ENCODE data around the gene HBB.

Gene HBB

GRCh38 chr11:5231111-5231510 lies 4.2 kb upstream of the HBB start:
- Histone ChIP-seq H3K4me1 (ENCODE audit: control insufficient read depth in 2 of 2, insufficient read depth in 1 of 2, low read depth in 1 of 2, low read length in 2 of 2) (peaks cover 0 to 3% of the 10 kb centered on the region in 2 donors), H3K4me3 (ENCODE audit: low read length in 2 of 2) (no peak overlapping the region), H3K14ac (ENCODE audit: low read length) (no peak overlapping the region), H3K18ac (ENCODE audit: low read length) (no peak overlapping the region), H2AK5ac (ENCODE audit: low read depth, low read length) (no peak overlapping the region), H3K9me3 (replicated peaks in 1 of 2; ENCODE audit: control insufficient read depth in 2 of 2, insufficient read depth in 1 of 2, low read depth in 1 of 2, low read length in 2 of 2) (no peaks in the 10 kb centered on the region), H3K27me3 (ENCODE audit: control insufficient read depth in 3 of 3, insufficient read depth in 3 of 3, low read depth in 1 of 3, low read length in 3 of 3) (no peaks in the 10 kb centered on the region), H3K27ac (replicated peaks; ENCODE audit: low read length) (no peak overlapping the region), H4K91ac (ENCODE audit: low read depth, low read length, poor library complexity) (no peak overlapping the region), H3K36me3 (replicated peaks in 1 of 2; ENCODE audit: control insufficient read depth in 2 of 2, insufficient read depth in 2 of 2, low read length in 2 of 2) (no peaks in the 10 kb centered on the region), H4K8ac (ENCODE audit: low read depth, low read length) (no peak overlapping the region), H3K4me2 (ENCODE audit: insufficient read depth, low read length, poor library complexity, severe bottlenecking) (no peak overlapping the region), H3K4ac (ENCODE audit: low read length) (no peak overlapping the region), H2BK15ac (ENCODE audit: low read length) (no peak overlapping the region), H3K23ac (ENCODE audit: low read depth, low read length, poor library complexity) (no peak overlapping the region), H2BK120ac (ENCODE audit: low read depth, low read length) (no peak overlapping the region), H2BK5ac (ENCODE audit: low read length) (no peak overlapping the region), H2AFZ (ENCODE audit: low read length) (no peak overlapping the region), H3K9ac (ENCODE audit: low read depth, low read length, poor library complexity) (no peak overlapping the region), H2BK12ac (ENCODE audit: low read length) (no peak overlapping the region), H3K79me1 (ENCODE audit: low read depth, low read length) (no peaks in the 10 kb centered on the region)
- no CpG with 5 or more reads among the region's 2 CpGs for WGBS, 2 donors (ENCODE audit: extremely low coverage in 2 of 2, insufficient read length in 2 of 2, insufficient replicate concordance in 1 of 2)
- no peak for DNase-seq (ENCODE audit: low spot score)

GRCh38 chr11:5230266-5230665 lies 3.4 kb upstream of the HBB start:
- no peak overlapping the region for H4K91ac ChIP-seq (ENCODE audit: low read depth, low read length, poor library complexity)
- no peak overlapping the region for H2BK5ac ChIP-seq (ENCODE audit: low read length)
- H3K27me3 ChIP-seq (ENCODE audit: control insufficient read depth in 3 of 3, insufficient read depth in 3 of 3, low read depth in 1 of 3, low read length in 3 of 3) = no peaks in the 10 kb centered on the region
- H2BK15ac ChIP-seq (ENCODE audit: low read length) = no peak overlapping the region
- H2AK5ac ChIP-seq (ENCODE audit: low read depth, low read length) = no peak overlapping the region
- no peak overlapping the region for H4K8ac ChIP-seq (ENCODE audit: low read depth, low read length)
- H2BK120ac ChIP-seq (ENCODE audit: low read depth, low read length) = no peak overlapping the region
- no peak overlapping the region for H2AFZ ChIP-seq (ENCODE audit: low read length)
- H2BK12ac ChIP-seq (ENCODE audit: low read length) = no peak overlapping the region
- H3K9ac ChIP-seq (ENCODE audit: low read depth, low read length, poor library complexity) = no peak overlapping the region
- H3K4ac ChIP-seq (ENCODE audit: low read length) = no peak overlapping the region
- peaks cover 0 to 3% of the 10 kb centered on the region in 2 donors for H3K4me1 ChIP-seq (ENCODE audit: control insufficient read depth in 2 of 2, insufficient read depth in 1 of 2, low read depth in 1 of 2, low read length in 2 of 2)
- no peaks in the 10 kb centered on the region for H3K36me3 ChIP-seq (replicated peaks in 1 of 2; ENCODE audit: control insufficient read depth in 2 of 2, insufficient read depth in 2 of 2, low read length in 2 of 2)
- no peak overlapping the region for H3K18ac ChIP-seq (ENCODE audit: low read length)
- DNase-seq (ENCODE audit: low spot score) = no peak
- no peak overlapping the region for H3K27ac ChIP-seq (replicated peaks; ENCODE audit: low read length)
- no peaks in the 10 kb centered on the region for H3K9me3 ChIP-seq (replicated peaks in 1 of 2; ENCODE audit: control insufficient read depth in 2 of 2, insufficient read depth in 1 of 2, low read depth in 1 of 2, low read length in 2 of 2)
- H3K4me3 ChIP-seq (ENCODE audit: low read length in 2 of 2) = no peak overlapping the region
- H3K14ac ChIP-seq (ENCODE audit: low read length) = no peak overlapping the region
- no peak overlapping the region for H3K4me2 ChIP-seq (ENCODE audit: insufficient read depth, low read length, poor library complexity, severe bottlenecking)
- H3K79me1 ChIP-seq (ENCODE audit: low read depth, low read length) = no peaks in the 10 kb centered on the region
- WGBS, 2 donors (ENCODE audit: extremely low coverage in 2 of 2, insufficient read length in 2 of 2, insufficient replicate concordance in 1 of 2) = 100% methylated on average over 1 of the region's 1 CpG; no CpG with 5 or more reads in 1 of the 2 donors
- no peak overlapping the region for H3K23ac ChIP-seq (ENCODE audit: low read depth, low read length, poor library complexity)

- no peak overlapping the region for H2AK5ac ChIP-seq (ENCODE audit: low read depth, low read length)
Observed at GRCh38 chr11:5229796-5230195, 2.9 kb upstream of the HBB start.

GRCh38 chr11:5229356-5229755 lies 2.5 kb upstream of the HBB start:
- Histone ChIP-seq H4K8ac (ENCODE audit: low read depth, low read length) (no peak overlapping the region), H2BK15ac (ENCODE audit: low read length) (no peak overlapping the region), H2AFZ (ENCODE audit: low read length) (no peak overlapping the region), H3K4me1 (ENCODE audit: control insufficient read depth in 2 of 2, insufficient read depth in 1 of 2, low read depth in 1 of 2, low read length in 2 of 2) (peaks cover 0 to 3% of the 10 kb centered on the region in 2 donors), H3K9me3 (replicated peaks in 1 of 2; ENCODE audit: control insufficient read depth in 2 of 2, insufficient read depth in 1 of 2, low read depth in 1 of 2, low read length in 2 of 2) (no peaks in the 10 kb centered on the region), H2BK5ac (ENCODE audit: low read length) (no peak overlapping the region), H2BK12ac (ENCODE audit: low read length) (no peak overlapping the region), H3K79me1 (ENCODE audit: low read depth, low read length) (no peaks in the 10 kb centered on the region), H3K4me3 (ENCODE audit: low read length in 2 of 2) (no peak overlapping the region), H3K4ac (ENCODE audit: low read length) (no peak overlapping the region), H2BK120ac (ENCODE audit: low read depth, low read length) (no peak overlapping the region), H3K23ac (ENCODE audit: low read depth, low read length, poor library complexity) (no peak overlapping the region), H3K9ac (ENCODE audit: low read depth, low read length, poor library complexity) (no peak overlapping the region), H3K14ac (ENCODE audit: low read length) (no peak overlapping the region), H3K4me2 (ENCODE audit: insufficient read depth, low read length, poor library complexity, severe bottlenecking) (no peak overlapping the region), H3K18ac (ENCODE audit: low read length) (no peak overlapping the region), H3K36me3 (replicated peaks in 1 of 2; ENCODE audit: control insufficient read depth in 2 of 2, insufficient read depth in 2 of 2, low read length in 2 of 2) (no peaks in the 10 kb centered on the region), H2AK5ac (ENCODE audit: low read depth, low read length) (no peak overlapping the region), H3K27me3 (ENCODE audit: control insufficient read depth in 3 of 3, insufficient read depth in 3 of 3, low read depth in 1 of 3, low read length in 3 of 3) (no peaks in the 10 kb centered on the region), H4K91ac (ENCODE audit: low read depth, low read length, poor library complexity) (no peak overlapping the region), H3K27ac (replicated peaks; ENCODE audit: low read length) (no peak overlapping the region)
- WGBS, 2 donors (ENCODE audit: extremely low coverage in 2 of 2, insufficient read length in 2 of 2, insufficient replicate concordance in 1 of 2) = no CpG with 5 or more reads among the region's 1 CpG
- DNase-seq (ENCODE audit: low spot score) = no peak

More at GRCh38 chr11:5229796-5230195, 2.9 kb upstream of the HBB start:
- Histone ChIP-seq H3K4me3 (ENCODE audit: low read length in 2 of 2) (no peak overlapping the region), H2BK120ac (ENCODE audit: low read depth, low read length) (no peak overlapping the region), H2BK15ac (ENCODE audit: low read length) (no peak overlapping the region), H4K91ac (ENCODE audit: low read depth, low read length, poor library complexity) (no peak overlapping the region), H3K18ac (ENCODE audit: low read length) (no peak overlapping the region), H3K9ac (ENCODE audit: low read depth, low read length, poor library complexity) (no peak overlapping the region), H3K14ac (ENCODE audit: low read length) (no peak overlapping the region), H3K4me1 (ENCODE audit: control insufficient read depth in 2 of 2, insufficient read depth in 1 of 2, low read depth in 1 of 2, low read length in 2 of 2) (peaks cover 0 to 3% of the 10 kb centered on the region in 2 donors), H4K8ac (ENCODE audit: low read depth, low read length) (no peak overlapping the region), H2AFZ (ENCODE audit: low read length) (no peak overlapping the region), H3K23ac (ENCODE audit: low read depth, low read length, poor library complexity) (no peak overlapping the region), H3K27me3 (ENCODE audit: control insufficient read depth in 3 of 3, insufficient read depth in 3 of 3, low read depth in 1 of 3, low read length in 3 of 3) (no peaks in the 10 kb centered on the region), H3K4me2 (ENCODE audit: insufficient read depth, low read length, poor library complexity, severe bottlenecking) (no peak overlapping the region), H2BK5ac (ENCODE audit: low read length) (no peak overlapping the region), H3K9me3 (replicated peaks in 1 of 2; ENCODE audit: control insufficient read depth in 2 of 2, insufficient read depth in 1 of 2, low read depth in 1 of 2, low read length in 2 of 2) (no peaks in the 10 kb centered on the region), H3K79me1 (ENCODE audit: low read depth, low read length) (no peaks in the 10 kb centered on the region), H3K27ac (replicated peaks; ENCODE audit: low read length) (no peak overlapping the region), H3K36me3 (replicated peaks in 1 of 2; ENCODE audit: control insufficient read depth in 2 of 2, insufficient read depth in 2 of 2, low read length in 2 of 2) (no peaks in the 10 kb centered on the region), H2BK12ac (ENCODE audit: low read length) (no peak overlapping the region), H3K4ac (ENCODE audit: low read length) (no peak overlapping the region)
- no peak for DNase-seq (ENCODE audit: low spot score)
- no CpG with 5 or more reads among the region's 2 CpGs for WGBS, 2 donors (ENCODE audit: extremely low coverage in 2 of 2, insufficient read length in 2 of 2, insufficient replicate concordance in 1 of 2)

All from neuronal stem cell (in vitro differentiated cells).